HCT116 (cell line): ENCODE measurements around the gene NOL9.

Source experiments
- EZH2 ChIP-seq: fragments of 200-600 bp; sonication (generic); IDR thresholded peaks from 2 replicates; pipeline ENCODE4 v1.6.1; 2017; ENCODE audit warnings: antibody characterized with exemption, mixed run types
- POLR2A ChIP-seq: IDR thresholded peaks from 2 replicates; pipeline ENCODE4 v1.7.0; 2011; ENCODE audit warnings: borderline replicate concordance; ENCODE audit not compliant: insufficient read depth, insufficient read length; ENCODE audit errors: extremely low read depth
- TF ChIP-seq, protein P1 (sequence below), 3 experiments: fragments of 200-600 bp in 1 of 3; sonication (generic) in 1 of 3; IDR thresholded peaks in 2 of 3; conservative IDR thresholded peaks in 1 of 3; 2 replicates each; pipeline ENCODE4 v1.5.1; 2012 to 2017; ENCODE audit warnings: low read depth in 2 of 3, low read length in 2 of 3, antibody characterized with exemption in 1 of 3, borderline replicate concordance in 1 of 3, control low read depth in 1 of 3, mild to moderate bottlenecking in 1 of 3, mixed read lengths in 1 of 3, mixed run types in 1 of 3, moderate library complexity in 1 of 3; ENCODE audit not compliant: insufficient read depth in 1 of 3
- TF ChIP-seq, protein P2 (sequence below): IDR thresholded peaks from 2 replicates; pipeline ENCODE4 v1.6.1; 2011; ENCODE audit warnings: mild to moderate bottlenecking, low read length, moderate library complexity; ENCODE audit not compliant: insufficient replicate concordance; ENCODE audit errors: extremely low read depth
- TF ChIP-seq, protein P3 (sequence below): IDR thresholded peaks from 2 replicates; pipeline ENCODE4 v1.6.1; 2012

DNA sequence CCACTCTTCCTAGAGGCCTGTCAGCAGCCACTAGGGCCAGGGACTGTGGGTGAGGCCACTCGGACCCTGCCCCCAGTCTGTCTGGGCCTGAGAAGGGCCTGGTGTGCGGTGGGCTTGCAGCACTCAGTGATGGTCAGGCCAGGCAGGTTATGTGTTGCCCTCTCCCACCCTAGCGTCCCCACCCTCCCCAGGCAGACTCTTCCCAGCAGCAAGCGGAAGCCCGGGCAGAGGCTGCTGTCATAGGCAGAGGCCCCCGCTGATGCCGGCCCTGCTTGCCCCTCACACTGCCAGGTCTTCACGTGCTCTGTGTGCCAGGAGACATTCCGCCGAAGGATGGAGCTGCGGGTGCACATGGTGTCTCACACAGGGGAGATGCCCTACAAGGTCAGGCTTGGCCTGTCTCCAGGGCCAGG, 32.1 kb upstream of the NOL9 start:
- TF ChIP-seq EZH2 (no peak), POLR2A (no peak)
- TF ChIP-seq, protein P1, sequence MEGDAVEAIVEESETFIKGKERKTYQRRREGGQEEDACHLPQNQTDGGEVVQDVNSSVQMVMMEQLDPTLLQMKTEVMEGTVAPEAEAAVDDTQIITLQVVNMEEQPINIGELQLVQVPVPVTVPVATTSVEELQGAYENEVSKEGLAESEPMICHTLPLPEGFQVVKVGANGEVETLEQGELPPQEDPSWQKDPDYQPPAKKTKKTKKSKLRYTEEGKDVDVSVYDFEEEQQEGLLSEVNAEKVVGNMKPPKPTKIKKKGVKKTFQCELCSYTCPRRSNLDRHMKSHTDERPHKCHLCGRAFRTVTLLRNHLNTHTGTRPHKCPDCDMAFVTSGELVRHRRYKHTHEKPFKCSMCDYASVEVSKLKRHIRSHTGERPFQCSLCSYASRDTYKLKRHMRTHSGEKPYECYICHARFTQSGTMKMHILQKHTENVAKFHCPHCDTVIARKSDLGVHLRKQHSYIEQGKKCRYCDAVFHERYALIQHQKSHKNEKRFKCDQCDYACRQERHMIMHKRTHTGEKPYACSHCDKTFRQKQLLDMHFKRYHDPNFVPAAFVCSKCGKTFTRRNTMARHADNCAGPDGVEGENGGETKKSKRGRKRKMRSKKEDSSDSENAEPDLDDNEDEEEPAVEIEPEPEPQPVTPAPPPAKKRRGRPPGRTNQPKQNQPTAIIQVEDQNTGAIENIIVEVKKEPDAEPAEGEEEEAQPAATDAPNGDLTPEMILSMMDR (IDR thresholded peaks at IDR 0.05 in 2 of 3, conservative IDR thresholded peaks at IDR 0.05 in 1 of 3; ENCODE audit: borderline replicate concordance in 1 of 3, insufficient read depth in 1 of 3, low read depth in 2 of 3, low read length in 2 of 3): no peak
- TF ChIP-seq, protein P2, sequence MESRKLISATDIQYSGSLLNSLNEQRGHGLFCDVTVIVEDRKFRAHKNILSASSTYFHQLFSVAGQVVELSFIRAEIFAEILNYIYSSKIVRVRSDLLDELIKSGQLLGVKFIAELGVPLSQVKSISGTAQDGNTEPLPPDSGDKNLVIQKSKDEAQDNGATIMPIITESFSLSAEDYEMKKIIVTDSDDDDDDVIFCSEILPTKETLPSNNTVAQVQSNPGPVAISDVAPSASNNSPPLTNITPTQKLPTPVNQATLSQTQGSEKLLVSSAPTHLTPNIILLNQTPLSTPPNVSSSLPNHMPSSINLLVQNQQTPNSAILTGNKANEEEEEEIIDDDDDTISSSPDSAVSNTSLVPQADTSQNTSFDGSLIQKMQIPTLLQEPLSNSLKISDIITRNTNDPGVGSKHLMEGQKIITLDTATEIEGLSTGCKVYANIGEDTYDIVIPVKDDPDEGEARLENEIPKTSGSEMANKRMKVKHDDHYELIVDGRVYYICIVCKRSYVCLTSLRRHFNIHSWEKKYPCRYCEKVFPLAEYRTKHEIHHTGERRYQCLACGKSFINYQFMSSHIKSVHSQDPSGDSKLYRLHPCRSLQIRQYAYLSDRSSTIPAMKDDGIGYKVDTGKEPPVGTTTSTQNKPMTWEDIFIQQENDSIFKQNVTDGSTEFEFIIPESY: no peak
- TF ChIP-seq, protein P3, sequence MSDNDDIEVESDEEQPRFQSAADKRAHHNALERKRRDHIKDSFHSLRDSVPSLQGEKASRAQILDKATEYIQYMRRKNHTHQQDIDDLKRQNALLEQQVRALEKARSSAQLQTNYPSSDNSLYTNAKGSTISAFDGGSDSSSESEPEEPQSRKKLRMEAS: no peak
